GM19043 (cell line): ENCODE measurements around the gene CCIN.
"Not testable (repeated sequence)": the region's sequence is repeated elsewhere in the genome, so short reads cannot be mapped to it uniquely, and the experiment has no call there.

Source experiments
- ATAC-seq: cut with Tn5 transposase; IDR thresholded peaks from one replicate; pipeline ENCODE4 v1.9.1; 2021; ENCODE audit warnings: low read depth; ENCODE audit not compliant: unreplicated experiment

Gene CCIN

DNA sequence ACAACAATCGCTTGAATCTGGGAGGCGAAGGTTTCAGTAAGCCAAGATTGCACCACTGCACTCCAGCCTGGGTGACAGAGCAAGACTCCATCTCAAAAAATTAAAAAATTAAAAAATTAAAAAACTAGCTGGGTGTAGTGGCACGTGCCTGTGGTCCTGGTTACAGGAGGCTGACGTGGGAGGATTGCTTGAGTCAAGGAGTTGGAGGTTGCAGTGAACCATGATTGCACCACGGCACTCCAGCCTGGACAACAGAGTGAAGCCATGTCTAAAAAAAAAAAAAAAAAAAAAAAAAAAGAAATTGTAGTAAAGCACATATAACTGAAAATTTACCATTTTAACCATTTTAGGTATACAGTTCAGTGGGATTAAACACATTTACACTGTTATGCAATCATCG is 13.1 kb upstream of the CCIN start:
- no peak for ATAC-seq

DNA sequence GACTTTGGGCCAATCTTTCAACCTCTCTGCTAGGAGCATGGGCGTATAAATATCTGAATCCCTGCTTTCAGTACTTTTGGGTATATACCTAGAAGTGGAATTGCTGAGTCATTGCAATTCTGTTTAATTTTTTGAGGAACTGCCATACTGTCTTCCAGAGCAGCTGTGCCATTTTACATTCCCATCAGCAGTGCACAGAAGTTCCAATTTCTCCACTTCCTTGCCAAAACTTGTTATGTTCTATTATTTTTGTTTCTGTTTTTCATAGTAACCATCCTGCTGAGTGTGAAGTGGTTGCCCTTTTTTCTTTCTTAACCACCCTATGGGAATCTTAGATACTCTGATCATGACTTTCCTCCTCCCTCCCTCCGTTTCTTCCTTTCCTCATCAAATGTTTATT is 11.1 kb upstream of the CCIN start:
- no peak for ATAC-seq

DNA sequence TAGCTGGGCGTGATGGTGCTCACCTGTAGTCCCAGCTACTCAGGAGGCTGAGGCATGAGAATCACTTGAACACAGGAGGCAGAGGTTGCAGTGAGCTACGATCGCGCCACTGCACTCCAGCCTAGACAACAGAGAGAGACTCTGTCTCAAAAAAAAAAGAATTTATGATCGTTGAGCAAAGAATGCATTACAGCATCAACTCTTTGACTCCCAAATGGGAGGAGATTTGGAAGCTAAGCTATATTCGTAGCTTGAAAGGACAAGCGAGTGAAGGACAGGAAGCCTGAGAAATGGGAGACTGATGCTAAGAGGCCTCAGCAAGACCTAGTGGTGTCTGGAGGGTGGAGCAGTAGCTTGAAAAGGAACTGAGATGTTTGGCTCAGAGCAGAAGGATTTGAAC is 10.3 kb upstream of the CCIN start:
- no peak for ATAC-seq

DNA sequence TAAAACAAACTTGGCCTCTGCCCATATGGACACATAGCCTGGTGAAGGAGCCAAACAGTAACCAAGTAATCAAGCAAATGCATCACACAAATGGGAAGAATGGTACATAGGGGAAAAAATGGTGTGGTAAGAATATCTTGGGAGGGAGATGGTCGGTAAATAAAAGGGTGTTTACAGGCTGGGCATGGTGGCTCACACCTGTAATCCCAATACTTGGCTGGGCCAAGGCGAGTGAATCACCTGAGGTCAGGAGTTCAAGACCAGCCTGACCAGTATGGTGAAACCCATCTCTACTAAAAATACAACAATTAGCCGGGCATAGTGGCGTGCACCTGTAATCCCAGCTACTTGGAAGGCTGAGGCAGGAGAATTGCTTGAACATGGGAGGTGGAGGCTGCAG is 9.7 kb upstream of the CCIN start:
- not testable (repeated sequence) for ATAC-seq

DNA sequence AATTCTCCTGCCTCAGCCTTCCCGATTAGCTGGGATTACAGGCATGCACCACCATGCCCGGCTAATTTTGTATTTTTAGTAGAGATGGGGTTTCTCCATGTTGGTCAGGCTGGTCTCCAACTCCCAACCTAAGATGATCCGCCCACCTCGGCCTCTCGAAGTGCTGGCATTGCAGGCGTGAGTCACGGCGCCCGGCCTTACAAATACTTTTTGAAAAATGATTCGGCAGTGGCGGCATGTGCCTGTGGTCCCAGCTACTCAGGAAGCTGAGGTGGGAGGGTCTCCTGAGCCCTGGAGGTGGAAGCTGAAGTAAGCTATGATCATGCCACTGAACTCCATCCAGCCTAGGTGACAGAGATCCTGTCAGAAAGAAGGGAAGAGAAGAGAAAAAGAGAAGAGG is 9.1 kb upstream of the CCIN start:
- ATAC-seq: not testable (repeated sequence)

DNA sequence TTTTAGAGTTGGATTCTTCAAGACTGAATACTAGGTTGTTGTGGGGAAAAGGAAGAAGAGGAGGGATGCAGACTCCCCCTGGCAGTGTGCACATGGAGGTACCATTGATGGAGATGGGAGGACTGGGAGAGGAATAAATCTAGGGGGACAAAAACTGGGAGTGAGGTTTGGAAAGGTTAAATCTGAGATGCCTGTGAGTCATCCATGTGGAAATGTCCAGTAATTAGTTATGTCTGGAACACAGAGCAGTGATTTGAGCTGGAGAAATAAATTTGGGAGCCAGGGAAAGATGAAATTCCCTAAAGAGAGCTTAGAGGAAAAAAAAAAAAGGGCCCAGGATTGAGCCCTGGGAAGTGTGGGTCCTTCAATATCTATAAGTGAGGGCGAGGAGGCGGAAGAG is 8.0 kb upstream of the CCIN start:
- no peak for ATAC-seq

DNA sequence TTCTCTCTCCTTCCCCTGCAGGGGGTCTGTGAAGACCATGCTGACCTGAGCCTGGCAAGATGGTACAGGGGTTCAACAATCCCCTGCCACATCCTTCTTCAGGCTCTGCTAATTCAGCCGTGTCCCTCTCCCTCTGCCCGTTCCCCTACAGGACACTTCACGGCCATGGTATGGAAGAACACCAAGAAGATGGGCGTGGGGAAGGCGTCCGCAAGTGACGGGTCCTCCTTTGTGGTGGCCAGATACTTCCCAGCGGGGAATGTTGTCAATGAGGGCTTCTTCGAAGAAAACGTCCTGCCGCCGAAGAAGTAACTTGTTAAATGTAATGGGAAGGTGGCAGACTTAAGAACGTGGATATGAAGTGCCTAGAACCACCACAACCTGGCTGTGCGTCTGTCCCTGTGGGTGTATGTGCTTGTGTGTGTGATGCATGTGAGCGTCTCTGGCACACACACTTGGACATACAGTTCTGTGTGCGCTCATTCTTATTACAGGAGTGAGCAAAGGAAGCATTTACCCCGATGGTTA is 6.9 kb upstream of the CCIN start:
- ATAC-seq: no peak

DNA sequence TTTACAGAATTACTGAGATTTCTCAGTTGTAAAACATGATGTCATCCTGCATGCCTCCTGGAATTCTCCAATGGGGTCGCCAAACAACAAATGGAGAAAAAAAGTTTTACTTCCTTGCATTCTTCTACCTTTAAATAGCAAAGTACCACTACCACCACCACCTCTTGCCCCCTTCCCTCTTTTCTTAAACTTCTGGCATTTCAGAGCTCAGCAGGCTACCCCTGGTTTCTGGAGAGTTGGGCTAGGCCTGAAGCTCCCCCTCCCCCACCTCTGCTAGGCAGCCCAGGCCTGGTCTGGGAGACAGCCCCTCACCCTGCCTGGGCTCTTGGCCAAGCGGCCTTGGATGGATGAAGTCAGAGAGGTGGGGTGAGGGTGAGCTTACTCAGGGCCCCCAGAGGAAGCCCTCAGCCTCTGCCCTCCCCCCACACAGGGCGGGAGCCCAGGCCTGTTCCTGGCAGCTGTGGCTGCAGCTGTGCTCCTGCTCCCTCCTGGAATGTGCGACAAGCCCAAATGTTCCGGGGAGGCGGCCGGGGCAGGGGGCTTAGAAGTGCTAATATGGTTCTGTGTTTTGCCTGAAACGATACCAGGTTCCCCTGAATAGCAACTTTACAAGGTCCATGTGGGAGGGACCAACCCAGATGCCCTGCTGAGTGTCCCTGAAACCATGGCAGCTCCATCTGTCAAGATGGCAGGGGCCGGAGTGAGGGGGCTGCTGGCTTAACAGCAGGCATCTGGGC is 6.0 kb upstream of the CCIN start:
- no peak for ATAC-seq

DNA sequence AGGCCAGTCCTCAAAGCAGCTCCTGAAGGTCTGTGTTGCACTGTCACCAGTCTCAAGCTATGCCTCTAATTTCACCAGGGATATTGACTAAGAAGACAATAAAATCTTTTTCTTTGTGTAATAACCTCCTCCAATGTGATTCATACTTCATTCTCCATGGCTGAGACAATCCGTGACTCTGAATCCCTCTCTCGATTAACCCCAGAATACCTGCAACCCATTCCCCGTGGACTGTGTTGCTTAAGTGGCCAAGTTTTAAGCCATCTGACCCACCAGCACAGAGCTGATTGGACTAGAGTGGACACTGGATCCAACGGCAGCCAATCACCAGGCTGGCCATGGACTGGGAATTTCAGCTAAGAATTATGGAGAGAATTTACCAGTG is 5.4 kb upstream of the CCIN start:
- ATAC-seq: no peak

DNA sequence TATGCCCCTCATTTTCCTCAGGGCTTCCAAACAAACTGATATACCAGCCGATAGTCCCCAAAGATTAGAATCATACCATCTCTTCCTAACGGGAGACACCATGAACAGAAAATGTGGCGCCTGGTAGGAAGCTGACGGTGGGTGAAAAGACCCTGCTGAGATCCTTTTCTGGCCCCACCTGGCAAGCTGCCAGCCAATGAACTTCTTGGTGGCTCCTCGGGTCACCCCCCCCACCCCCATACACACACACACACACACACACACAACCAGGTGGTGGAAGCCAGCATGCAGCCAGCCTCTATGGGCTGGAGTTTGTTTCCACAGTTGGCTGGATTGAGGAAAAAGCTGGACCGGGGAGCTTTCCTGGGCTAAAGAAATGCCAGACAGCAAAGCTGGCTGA is 4.8 kb upstream of the CCIN start:
- no peak for ATAC-seq

DNA sequence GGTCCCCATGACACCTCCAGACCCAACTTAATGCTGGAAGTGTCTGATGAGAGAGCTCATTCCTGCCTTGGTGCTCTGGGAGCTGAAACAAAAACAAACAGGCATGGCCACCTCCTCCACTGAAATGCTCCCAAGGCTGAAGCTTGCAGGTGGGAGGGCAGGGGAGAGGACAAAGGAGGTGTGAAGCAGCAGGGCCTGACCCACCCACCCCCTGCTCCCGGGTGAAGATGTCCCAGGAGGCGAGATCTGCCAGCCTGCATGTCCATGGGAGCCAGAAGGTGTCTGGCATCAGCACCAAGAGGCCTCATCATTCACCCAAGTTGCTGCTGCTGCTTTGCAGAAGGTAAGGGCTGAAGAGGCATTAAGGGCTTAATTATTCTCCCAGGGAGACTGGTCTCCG is 4.2 kb upstream of the CCIN start:
- no peak for ATAC-seq

DNA sequence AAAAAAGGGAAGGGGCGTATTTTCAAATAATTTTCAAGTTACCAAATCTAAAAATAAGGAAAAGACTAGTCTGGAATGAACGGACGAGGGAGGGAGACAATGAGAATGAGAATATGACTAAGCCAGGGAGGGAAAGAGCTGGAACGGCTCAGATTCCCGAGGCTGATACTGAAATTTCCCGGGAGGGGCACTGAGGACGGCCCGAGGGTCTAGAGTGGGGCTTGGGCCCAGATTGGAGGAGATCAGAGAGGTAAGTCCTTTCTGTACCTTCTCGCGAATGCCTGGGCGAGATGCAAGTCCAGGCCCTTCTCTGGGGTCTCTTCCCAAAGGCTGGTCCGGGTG is 3.4 kb upstream of the CCIN start:
- no peak for ATAC-seq

DNA sequence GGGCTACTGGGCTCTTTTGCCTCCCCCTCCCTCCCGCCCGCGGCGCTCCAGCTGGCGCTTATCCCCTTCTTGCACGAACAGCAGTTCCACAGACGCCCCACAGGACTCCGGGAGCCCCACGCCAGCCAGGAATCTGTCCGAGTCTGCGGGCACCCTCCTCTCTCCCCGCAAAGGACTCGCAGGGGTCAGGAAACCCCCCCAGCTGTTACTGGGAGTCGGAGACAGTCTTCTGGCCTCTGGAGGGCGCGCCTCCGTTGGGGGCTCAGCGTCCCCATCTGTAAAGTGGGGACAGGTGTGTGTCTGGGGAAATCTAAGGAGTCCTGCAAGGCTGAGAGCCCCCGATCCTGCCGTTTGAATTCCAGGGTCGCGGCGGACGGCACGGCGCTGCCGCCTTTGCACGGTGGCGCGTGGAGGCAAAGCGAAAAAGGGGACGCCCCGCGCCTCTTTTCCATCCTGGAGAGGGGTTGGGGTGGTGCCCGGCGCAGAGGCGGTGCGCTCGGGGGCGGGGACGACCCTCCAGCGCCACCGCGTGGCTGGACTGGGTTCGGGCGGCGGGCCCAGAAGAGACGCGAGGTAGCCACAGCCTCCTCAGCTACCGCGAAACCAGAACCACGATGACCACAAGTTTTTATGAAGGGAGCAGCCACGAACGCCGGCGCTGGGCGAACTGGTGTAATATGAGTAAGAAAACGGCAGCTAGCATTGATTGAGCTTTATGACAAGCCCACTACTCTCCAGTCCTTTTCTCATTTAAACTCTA is 2.8 kb upstream of the CCIN start:
- peak; percentile 77 for ATAC-seq

DNA sequence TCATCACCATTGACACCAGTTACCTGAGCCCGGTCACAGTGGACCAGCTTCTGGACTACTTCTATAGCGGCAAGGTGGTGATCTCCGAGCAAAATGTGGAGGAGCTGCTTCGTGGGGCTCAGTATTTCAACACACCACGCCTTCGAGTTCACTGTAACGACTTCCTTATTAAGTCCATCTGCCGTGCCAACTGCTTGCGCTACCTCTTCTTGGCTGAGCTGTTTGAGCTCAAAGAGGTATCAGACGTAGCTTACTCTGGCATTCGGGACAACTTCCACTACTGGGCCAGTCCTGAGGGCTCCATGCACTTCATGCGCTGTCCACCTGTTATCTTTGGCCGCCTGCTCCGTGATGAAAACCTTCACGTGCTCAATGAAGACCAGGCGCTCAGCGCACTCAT is 520 bp downstream of the CCIN start:
- ATAC-seq: no peak

DNA sequence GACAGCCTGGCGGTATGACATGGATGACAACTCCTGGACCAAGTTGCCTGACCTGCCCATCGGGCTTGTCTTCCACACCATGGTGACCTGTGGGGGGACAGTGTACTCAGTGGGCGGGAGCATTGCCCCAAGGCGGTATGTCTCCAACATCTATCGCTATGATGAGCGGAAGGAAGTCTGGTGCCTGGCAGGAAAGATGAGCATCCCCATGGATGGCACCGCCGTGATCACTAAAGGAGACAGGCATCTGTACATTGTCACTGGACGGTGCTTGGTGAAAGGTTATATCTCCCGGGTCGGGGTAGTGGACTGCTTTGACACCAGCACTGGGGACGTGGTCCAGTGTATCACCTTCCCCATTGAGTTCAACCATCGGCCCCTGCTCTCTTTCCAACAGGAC is 1.3 kb downstream of the CCIN start:
- no peak for ATAC-seq

DNA sequence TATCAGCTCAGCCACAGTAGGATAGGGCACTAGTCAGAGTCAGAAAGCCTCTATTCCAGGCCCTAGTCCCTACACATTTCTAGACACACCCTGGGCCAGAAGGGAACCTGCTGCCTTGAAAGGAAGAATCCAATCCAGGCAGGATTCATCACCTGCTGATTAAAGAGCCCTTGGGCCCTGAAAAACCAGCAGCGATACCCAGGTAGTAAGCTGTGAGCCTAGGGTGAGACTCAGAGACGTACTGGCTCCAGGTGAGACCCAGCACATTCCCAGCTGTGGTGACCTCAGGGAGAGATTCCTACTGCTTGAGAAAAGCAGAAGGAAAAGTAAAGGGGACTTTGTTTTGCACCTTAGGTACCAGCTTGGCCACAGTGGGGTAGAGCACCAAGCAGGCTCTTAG is 4.7 kb downstream of the CCIN start:
- ATAC-seq: no peak

DNA sequence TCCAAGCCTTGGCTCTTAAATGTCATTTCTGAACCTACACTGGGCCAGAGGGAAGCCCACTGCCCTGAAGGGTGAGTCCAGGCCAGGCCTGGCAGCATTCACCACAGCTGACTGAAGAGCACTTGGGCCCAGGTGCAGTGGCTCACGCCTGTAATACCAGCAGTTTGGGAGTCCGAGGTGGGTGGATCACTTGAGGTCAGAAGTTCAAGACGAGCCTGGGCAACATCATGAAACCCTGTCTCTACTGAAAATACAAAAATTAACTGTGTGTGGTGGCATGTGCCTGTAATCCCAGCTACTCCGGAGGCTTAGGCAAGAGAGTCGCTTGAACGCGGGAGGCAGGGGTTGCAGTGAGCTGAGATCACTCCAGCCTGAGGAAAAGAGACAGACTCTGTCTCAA is 5.1 kb downstream of the CCIN start:
- ATAC-seq: no peak

DNA sequence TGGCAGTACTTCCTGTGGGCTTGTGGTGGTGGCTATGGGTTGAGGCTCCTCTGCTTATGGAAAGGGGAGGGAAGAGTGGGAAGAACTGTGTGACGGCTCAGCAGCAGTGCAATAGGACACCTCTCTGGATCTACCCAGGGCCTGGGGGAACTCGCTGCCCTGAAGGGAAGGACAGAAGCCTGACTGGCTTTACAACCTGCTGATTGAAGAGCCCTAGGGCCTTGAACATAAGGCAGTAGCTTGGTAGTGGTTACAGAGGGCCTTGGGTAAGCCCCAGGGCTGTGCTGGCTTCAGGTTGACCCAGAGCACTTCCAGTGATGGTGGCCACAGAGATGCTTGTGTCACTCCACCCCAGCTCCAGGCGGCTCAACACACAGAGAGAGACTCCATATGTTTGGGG is 5.5 kb downstream of the CCIN start:
- ATAC-seq: no peak

DNA sequence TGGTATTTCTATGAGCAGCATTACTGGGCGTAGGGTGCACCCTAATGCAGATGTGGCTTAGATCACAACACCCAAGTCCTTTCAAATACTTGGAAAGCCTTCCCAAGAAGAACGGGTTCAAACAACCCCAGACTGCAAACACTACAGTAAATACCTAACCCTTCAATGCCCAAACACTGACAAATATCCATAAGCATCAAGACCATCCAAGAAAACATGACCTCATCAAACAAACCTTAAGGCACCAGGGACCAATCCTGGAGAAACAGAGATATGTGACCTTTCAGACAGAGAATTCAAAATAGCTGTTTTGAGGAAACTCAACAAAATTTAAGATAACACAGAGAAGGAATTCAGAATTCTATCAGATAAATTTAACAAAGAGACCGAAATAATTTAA is 6.0 kb downstream of the CCIN start:
- ATAC-seq: not testable (repeated sequence)

DNA sequence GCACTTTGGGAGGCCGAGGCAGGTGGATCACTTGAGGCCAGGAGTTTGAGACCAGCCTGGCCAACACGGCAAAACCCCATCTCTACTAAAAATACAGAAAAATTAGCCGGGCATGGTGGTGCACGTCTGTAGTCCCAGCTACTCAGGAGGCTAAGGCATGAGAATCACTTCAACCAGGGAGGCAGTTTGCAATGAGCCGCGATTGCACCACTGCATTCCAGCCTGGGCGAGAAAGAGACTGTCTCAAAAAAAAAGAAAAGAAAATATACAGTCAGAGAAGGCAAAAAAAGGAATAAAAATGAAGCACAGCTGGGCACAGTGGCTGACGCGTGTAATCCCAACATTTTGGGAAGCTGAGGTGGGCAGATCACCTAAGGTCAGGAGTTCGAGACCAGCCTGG is 7.3 kb downstream of the CCIN start:
- not testable (repeated sequence) for ATAC-seq

DNA sequence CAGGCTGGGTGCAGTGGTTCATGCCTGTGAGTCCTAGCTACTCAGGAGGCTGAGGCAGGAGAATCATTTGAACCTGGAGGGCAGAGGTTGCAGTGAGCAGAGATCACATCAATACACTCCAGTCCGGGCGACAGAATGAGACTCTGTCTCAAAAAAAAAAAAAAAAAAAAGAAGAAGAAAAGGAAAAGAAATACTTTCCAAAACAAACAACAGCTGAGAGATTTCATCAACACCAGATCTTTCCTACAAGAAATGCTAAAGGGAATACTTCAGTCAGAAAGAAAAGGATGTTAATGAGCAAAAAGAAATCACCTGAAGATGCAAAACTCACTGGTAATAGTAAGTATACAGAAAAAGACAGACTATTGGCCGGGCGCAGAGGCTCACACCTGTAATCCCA is 8.4 kb downstream of the CCIN start:
- no peak for ATAC-seq

DNA sequence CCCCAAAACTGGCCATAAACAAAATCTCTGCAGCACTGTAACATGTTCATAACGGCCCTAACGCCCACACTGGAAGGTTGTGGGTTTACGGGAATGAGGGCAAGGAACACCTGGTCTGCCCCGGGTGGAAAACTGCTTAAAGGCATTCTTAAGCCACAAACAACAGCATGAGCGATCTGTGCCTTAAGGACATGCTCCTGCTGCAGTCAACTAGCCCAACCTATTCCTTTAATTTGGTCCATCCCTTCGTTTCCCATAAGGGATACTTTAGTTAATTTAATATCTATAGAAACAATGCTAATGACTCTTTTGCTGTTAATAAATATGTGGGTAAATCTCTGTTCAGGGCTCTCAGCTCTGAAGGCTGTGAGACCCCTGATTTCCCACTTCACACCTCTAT is 11.1 kb downstream of the CCIN start:
- not testable (repeated sequence) for ATAC-seq
